ENCODE results near the gene ASTN2. TPM values are rescaled to one million over a fixed set of nuclear protein-coding genes. Genes with fewer than 3 reads are reported as not detected.

Gene ASTN2
- total RNA-seq, 4 donors from 2014 or later, result 3.0 to 7.0 (median 5.2) TPM

DNA sequence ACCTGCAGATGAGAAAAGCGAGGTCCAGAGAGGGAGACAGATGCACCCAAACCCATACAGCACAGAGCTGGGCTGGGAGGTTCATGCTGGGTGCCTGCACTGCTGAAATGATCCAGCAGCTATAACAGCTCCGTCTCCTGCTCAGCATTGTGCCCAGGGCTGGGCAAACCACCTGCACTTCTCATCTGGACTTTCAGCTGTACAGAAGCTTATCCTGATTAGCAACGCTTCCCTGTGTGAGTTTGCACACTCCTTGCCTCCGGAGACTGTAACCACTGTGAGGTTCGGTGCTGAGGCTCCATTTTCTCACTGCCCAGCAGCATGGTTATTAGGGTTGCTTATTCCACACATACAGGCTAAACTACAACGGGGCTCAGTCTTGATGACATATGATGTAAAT lies 326.1 kb downstream of the ASTN2 start:
- Histone ChIP-seq H3K9me3 (no peaks in the 10 kb centered on the region), H3K4me1 (no peaks in the 10 kb centered on the region), H3K27me3 (no peaks in the 10 kb centered on the region), H3K4me3 (no peak overlapping the region), H3K36me3 (no peaks in the 10 kb centered on the region), H3K27ac (no peak overlapping the region)
- intact Hi-C loops (cut with DNase I; ENCODE audit: low total_unique reads), result no loop called here
- TF ChIP-seq EP300 (IDR thresholded peaks at IDR 0.05; ENCODE audit: low read depth) (no peak), POLR2A (IDR thresholded peaks at IDR 0.05) (no peak), POLR2AphosphoS5 (IDR thresholded peaks at IDR 0.05) (no peak), CTCF (IDR thresholded peaks at IDR 0.05) (no peak)
- no peak for DNase-seq
- in situ Hi-C loops (cut with MboI; ENCODE audit: low pct_ligation_motif_present in 1 of 4, low pct_unique_long_range_greater_than_20kb in 1 of 4, low sequenced_read_pairs in 3 of 4), result no loop called here
- 40 to 67% methylated on average over 1 to 6 of the region's 6 CpGs for WGBS, 2 donors (ENCODE audit: low coverage in 1 of 2)

GRCh38 chr9:117088140-117088539 lies 326.7 kb downstream of the ASTN2 start:
- TF ChIP-seq CTCF (IDR thresholded peaks at IDR 0.05) (no peak), POLR2A (IDR thresholded peaks at IDR 0.05) (no peak), POLR2AphosphoS5 (IDR thresholded peaks at IDR 0.05) (no peak), EP300 (IDR thresholded peaks at IDR 0.05; ENCODE audit: low read depth) (no peak)
- H3K27me3 ChIP-seq, result no peaks in the 10 kb centered on the region
- no peaks in the 10 kb centered on the region for H3K4me1 ChIP-seq
- no peak overlapping the region for H3K4me3 ChIP-seq
- H3K27ac ChIP-seq, result no peak overlapping the region
- in situ Hi-C loops (cut with MboI; ENCODE audit: low pct_ligation_motif_present in 1 of 4, low pct_unique_long_range_greater_than_20kb in 1 of 4, low sequenced_read_pairs in 3 of 4) (no loop called here), intact Hi-C loops (cut with DNase I; ENCODE audit: low total_unique reads) (no loop called here)
- DNase-seq, result no peak
- WGBS, 2 donors (ENCODE audit: low coverage in 1 of 2), result 56 to 59% methylated on average over 4 of the region's 4 CpGs
- no peaks in the 10 kb centered on the region for H3K9me3 ChIP-seq
- no peaks in the 10 kb centered on the region for H3K36me3 ChIP-seq

DNA sequence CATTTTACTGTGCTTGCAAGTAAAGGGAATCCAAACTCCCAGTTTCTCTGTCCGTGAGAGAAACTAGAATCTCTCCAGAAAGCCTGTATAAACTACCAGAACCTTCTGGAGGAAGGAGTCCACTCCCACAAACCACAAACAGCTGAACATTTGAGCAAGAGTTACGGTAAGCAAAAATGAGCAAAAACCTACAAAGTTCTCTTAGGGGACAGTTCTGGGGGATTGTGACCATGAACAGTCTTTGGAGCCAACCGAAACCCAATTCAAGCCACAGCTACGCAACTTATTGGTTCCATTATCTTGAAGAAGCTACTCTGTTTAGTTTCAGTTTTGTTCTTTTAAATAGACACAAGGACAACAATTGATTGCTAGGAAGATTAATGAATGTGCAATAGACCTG lies 330.6 kb downstream of the ASTN2 start:
- in situ Hi-C loops (cut with MboI; ENCODE audit: low pct_ligation_motif_present in 1 of 4, low pct_unique_long_range_greater_than_20kb in 1 of 4, low sequenced_read_pairs in 3 of 4) (no loop called here), intact Hi-C loops (cut with DNase I; ENCODE audit: low total_unique reads) (loop anchor here (1.0 kb wide), 1 partner anchor 19 kb away; no protein-coding TSS in a partner anchor)
- no peaks in the 10 kb centered on the region for H3K9me3 ChIP-seq
- no peaks in the 10 kb centered on the region for H3K4me1 ChIP-seq
- WGBS, 2 donors (ENCODE audit: low coverage in 1 of 2), result 65 to 68% methylated on average over 4 of the region's 4 CpGs
- TF ChIP-seq POLR2A (IDR thresholded peaks at IDR 0.05) (no peak), CTCF (IDR thresholded peaks at IDR 0.05) (no peak), POLR2AphosphoS5 (IDR thresholded peaks at IDR 0.05) (no peak), EP300 (IDR thresholded peaks at IDR 0.05; ENCODE audit: low read depth) (no peak)
- H3K27ac ChIP-seq, result no peak overlapping the region
- no peaks in the 10 kb centered on the region for H3K27me3 ChIP-seq
- no peaks in the 10 kb centered on the region for H3K36me3 ChIP-seq
- no peak for DNase-seq
- no peak overlapping the region for H3K4me3 ChIP-seq

DNA sequence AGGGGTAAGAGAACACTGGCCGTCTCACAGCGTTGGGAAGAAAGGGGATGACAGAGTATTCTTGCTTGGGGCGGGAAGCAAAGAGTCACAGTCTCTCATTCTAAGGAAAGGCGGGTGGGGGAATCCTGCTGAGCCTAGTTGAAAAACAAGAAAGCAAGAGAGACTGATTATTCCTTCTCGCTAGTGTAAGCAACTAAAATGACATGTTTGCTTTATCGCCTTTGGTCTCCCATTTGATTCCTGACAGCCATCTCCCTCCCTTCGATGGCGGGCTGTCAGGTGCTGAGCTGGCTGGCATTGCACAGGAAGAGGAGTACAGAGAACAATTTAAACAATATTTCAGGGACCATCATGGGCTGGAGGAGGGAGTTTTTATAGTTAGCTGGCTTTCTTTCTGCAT lies 331.3 kb downstream of the ASTN2 start:
- Histone ChIP-seq H3K27me3 (no peaks in the 10 kb centered on the region), H3K9me3 (no peaks in the 10 kb centered on the region), H3K4me3 (no peak overlapping the region), H3K4me1 (no peaks in the 10 kb centered on the region), H3K36me3 (no peaks in the 10 kb centered on the region), H3K27ac (no peak overlapping the region)
- intact Hi-C loops (cut with DNase I; ENCODE audit: low total_unique reads) (no loop called here), in situ Hi-C loops (cut with MboI; ENCODE audit: low pct_ligation_motif_present in 1 of 4, low pct_unique_long_range_greater_than_20kb in 1 of 4, low sequenced_read_pairs in 3 of 4) (no loop called here)
- DNase-seq, result no peak
- 63 to 65% methylated on average over 8 of the region's 8 CpGs for WGBS, 2 donors (ENCODE audit: low coverage in 1 of 2)
- TF ChIP-seq CTCF (IDR thresholded peaks at IDR 0.05) (no peak), EP300 (IDR thresholded peaks at IDR 0.05; ENCODE audit: low read depth) (no peak), POLR2A (IDR thresholded peaks at IDR 0.05) (no peak), POLR2AphosphoS5 (IDR thresholded peaks at IDR 0.05) (no peak)

Measured in transverse colon (tissue), 4 donors.